NAMALWA (cell line): Measurements from ENCODE around the gene CALY.
A peak's percentile ranks its signal among the peaks of the same experiment; 100 is the strongest.

Source experiments
- DNase-seq: peaks from one replicate; pipeline ENCODE4 v3.0.0-alpha.2; 2015; ENCODE audit warnings: low spot score

CALY gene

GRCh38 chr10:133311570-133311969 is 25.1 kb downstream of the CALY start:
- no peak for DNase-seq

- DNase-seq, result no peak
Observed at GRCh38 chr10:133310789-133311188, 25.9 kb downstream of the CALY start.

- DNase-seq, result no peak
Observed at GRCh38 chr10:133310399-133310755, 26.3 kb downstream of the CALY start.

- no peak for DNase-seq
Observed at GRCh38 chr10:133309720-133310398, 26.8 kb downstream of the CALY start.

- DNase-seq, result peak; percentile 81
Observed at GRCh38 chr10:133309100-133309719, 27.5 kb downstream of the CALY start.

GRCh38 chr10:133308421-133309099 is 28.1 kb downstream of the CALY start, which contains the start of the genes TUBGCP2 and ZNF511:
Gene TUBGCP2, minus strand, starts transcription at chr10:133308872. Its CDS starts 5,931 bp downstream, at chr10:133302941.
Gene ZNF511, plus strand, starts transcription at chr10:133308914. Its CDS starts 30 bp downstream, at chr10:133308944.
- DNase-seq, result peak; percentile 90

- DNase-seq, result peak; percentile 90
Observed at GRCh38 chr10:133307776-133308420, 28.8 kb downstream of the CALY start.

GRCh38 chr10:133306941-133307379 is 29.7 kb downstream of the CALY start:
- DNase-seq, result no peak

- DNase-seq, result no peak
Observed at GRCh38 chr10:133306097-133306476, 30.6 kb downstream of the CALY start.

- no peak for DNase-seq
Observed at GRCh38 chr10:133303206-133303605, 33.5 kb downstream of the CALY start.

- DNase-seq, result no peak
Observed at GRCh38 chr10:133302230-133302629, 34.5 kb downstream of the CALY start.

GRCh38 chr10:133299738-133300137 is 37.0 kb downstream of the CALY start:
- DNase-seq, result no peak

- DNase-seq, result no peak
Observed at GRCh38 chr10:133299224-133299623, 37.5 kb downstream of the CALY start.

GRCh38 chr10:133298466-133298865 is 38.2 kb downstream of the CALY start:
- no peak for DNase-seq

- DNase-seq, result no peak
Observed at GRCh38 chr10:133297504-133297903, 39.2 kb downstream of the CALY start.

GRCh38 chr10:133295426-133296320 is 41.0 kb downstream of the CALY start:
- DNase-seq, result no peak

GRCh38 chr10:133294189-133294588 is 42.5 kb downstream of the CALY start:
- DNase-seq, result no peak

GRCh38 chr10:133293810-133294119 is 42.9 kb downstream of the CALY start:
- DNase-seq, result no peak

GRCh38 chr10:133292919-133293809 is 43.5 kb downstream of the CALY start:
- DNase-seq, result no peak

- DNase-seq, result no peak
Observed at GRCh38 chr10:133289761-133290160, 46.9 kb downstream of the CALY start.
